ENCODE data around the gene SRPK1.
"Not testable (repeated sequence)": the region's sequence is repeated elsewhere in the genome, so short reads cannot be mapped to it uniquely, and the experiment has no call there.

Gene SRPK1

GRCh38 chr6:35929601-35930000 lies 8.7 kb upstream of the SRPK1 start:
- DNase-seq: no peak

GRCh38 chr6:35926509-35927215 lies 5.8 kb upstream of the SRPK1 start:
- DNase-seq: no peak

- no peak for DNase-seq
Measured at GRCh38 chr6:35925961-35926360, 5.1 kb upstream of the SRPK1 start.

- DNase-seq: no peak
Measured at GRCh38 chr6:35924146-35924545, 3.2 kb upstream of the SRPK1 start.

- no peak for DNase-seq
Measured at GRCh38 chr6:35922139-35922554, 1.2 kb upstream of the SRPK1 start.

GRCh38 chr6:35919827-35920751 lies 809 bp downstream of the SRPK1 start:
- no peak for DNase-seq

GRCh38 chr6:35919085-35919826 lies 1.6 kb downstream of the SRPK1 start:
- no peak for DNase-seq

- DNase-seq: not testable (repeated sequence)
Measured at GRCh38 chr6:35916893-35917292, 4.0 kb downstream of the SRPK1 start.

- no peak for DNase-seq
Measured at GRCh38 chr6:35916056-35916455, 4.8 kb downstream of the SRPK1 start.

GRCh38 chr6:35914536-35914935 lies 6.4 kb downstream of the SRPK1 start:
- no peak for DNase-seq

GRCh38 chr6:35911871-35912653 lies 8.8 kb downstream of the SRPK1 start:
- no peak for DNase-seq

GRCh38 chr6:35909571-35909970 lies 11.3 kb downstream of the SRPK1 start:
- not testable (repeated sequence) for DNase-seq

- not testable (repeated sequence) for DNase-seq
Measured at GRCh38 chr6:35908753-35909401, 12.0 kb downstream of the SRPK1 start.

GRCh38 chr6:35907750-35908149 lies 13.1 kb downstream of the SRPK1 start:
- DNase-seq: no peak

- no peak for DNase-seq
Measured at GRCh38 chr6:35906499-35906846, 14.4 kb downstream of the SRPK1 start.

GRCh38 chr6:35905841-35906498 lies 14.9 kb downstream of the SRPK1 start:
- DNase-seq: no peak

- DNase-seq: no peak
Measured at GRCh38 chr6:35905141-35905785, 15.6 kb downstream of the SRPK1 start.

- no peak for DNase-seq
Measured at GRCh38 chr6:35903679-35904078, 17.2 kb downstream of the SRPK1 start.

GRCh38 chr6:35900448-35900847 lies 20.4 kb downstream of the SRPK1 start:
- no peak for DNase-seq

- DNase-seq: no peak
Measured at GRCh38 chr6:35898003-35898402, 22.9 kb downstream of the SRPK1 start.

- DNase-seq: no peak
Measured at GRCh38 chr6:35897486-35897885, 23.4 kb downstream of the SRPK1 start.
